Astrocyte (in vitro differentiated cells and primary cell): ENCODE data around the gene ZNF827.

ENCODE experiments used
- CTCF ChIP-seq: IDR thresholded peaks from 2 replicates; pipeline ENCODE4 v1.5.1; 2011; ENCODE audit warnings: low read depth, mild to moderate bottlenecking, inconsistent platforms, low read length, moderate library complexity; ENCODE audit not compliant: insufficient read depth
- EZH2 ChIP-seq: IDR thresholded peaks from 2 replicates; pipeline ENCODE4 v1.6.1; 2012; ENCODE audit warnings: mild to moderate bottlenecking, low read length, inconsistent platforms; ENCODE audit not compliant: insufficient read depth

DNA sequence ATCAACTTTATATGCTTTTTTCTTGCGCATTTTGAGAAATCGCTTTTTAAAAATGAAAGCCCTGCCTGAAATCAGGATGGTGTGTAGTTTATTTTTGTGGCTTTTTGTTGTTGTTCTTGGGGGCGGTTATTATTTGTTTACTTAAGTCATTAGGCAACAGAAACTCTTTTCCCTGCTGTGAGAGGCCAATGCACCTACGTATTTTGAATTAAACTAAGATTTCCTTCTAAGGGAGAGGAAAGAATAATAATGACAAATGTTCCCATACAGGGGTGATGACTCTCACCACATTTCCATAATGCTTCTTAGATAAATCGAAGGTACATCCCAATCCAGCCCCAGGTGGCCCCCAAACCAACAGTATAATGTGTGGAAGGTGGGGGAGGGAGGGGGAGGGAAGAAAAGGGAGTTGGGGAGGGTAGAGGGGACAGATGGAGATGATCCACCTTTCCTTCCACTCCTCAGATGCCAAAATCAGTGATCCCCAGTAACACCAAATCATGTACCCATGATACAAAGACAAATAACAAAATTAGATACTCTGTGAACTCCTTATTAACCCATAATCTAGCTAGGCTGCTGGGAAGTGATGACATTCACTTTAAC lies 39.6 kb downstream of the ZNF827 start:
- TF ChIP-seq CTCF (no peak), EZH2 (no peak)
